Measurements from ENCODE around the gene INTS14.

DNA sequence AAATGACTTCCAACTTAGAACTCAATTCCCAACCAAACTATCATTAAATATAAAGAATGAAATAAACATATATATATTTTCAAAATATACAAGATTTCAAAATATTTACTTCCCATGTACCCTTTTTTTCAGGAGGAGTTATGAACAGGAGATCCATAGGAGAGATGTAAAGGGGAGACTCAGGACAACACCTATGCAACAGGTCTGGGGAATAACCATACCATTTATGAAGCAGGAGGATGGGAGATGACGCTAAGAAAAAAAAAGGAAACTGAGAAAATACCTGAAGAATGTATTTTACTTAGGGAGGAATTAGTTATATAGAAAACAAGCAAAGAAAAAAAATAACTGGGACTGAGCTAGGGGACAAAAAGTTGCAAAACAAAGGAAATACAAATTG, 23.8 kb downstream of the INTS14 start:
- TF ChIP-seq, protein P1, sequence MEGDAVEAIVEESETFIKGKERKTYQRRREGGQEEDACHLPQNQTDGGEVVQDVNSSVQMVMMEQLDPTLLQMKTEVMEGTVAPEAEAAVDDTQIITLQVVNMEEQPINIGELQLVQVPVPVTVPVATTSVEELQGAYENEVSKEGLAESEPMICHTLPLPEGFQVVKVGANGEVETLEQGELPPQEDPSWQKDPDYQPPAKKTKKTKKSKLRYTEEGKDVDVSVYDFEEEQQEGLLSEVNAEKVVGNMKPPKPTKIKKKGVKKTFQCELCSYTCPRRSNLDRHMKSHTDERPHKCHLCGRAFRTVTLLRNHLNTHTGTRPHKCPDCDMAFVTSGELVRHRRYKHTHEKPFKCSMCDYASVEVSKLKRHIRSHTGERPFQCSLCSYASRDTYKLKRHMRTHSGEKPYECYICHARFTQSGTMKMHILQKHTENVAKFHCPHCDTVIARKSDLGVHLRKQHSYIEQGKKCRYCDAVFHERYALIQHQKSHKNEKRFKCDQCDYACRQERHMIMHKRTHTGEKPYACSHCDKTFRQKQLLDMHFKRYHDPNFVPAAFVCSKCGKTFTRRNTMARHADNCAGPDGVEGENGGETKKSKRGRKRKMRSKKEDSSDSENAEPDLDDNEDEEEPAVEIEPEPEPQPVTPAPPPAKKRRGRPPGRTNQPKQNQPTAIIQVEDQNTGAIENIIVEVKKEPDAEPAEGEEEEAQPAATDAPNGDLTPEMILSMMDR (IDR thresholded peaks at IDR 0.05), result no peak
- TF ChIP-seq POLR2A (IDR thresholded peaks at IDR 0.05), result no peak
